Activated CD4-positive, alpha-beta T cell treated with anti-CD3 and anti-CD28 coated beads for 36 hours (primary cell): ENCODE measurements around the gene MAB21L3. TPM values are rescaled to one million over a fixed set of nuclear protein-coding genes. Genes with fewer than 3 reads are reported as not detected.
"Not testable (repeated sequence)": the region's sequence is repeated elsewhere in the genome, so short reads cannot be mapped to it uniquely, and the experiment has no call there.

Experiments
- ATAC-seq: fragments of 200-7000 bp; cut with Tn5 transposase; one replicate; pipeline ENCODE4 v1.10.0; 2021; ENCODE audit warnings: mild to moderate bottlenecking, moderate library complexity
- CTCF ChIA-PET: fragments of 350-600 bp; sonication (Branson Sonifier 250); formaldehyde crosslinking; loops from one replicate; lab custom pipeline; 2021; ENCODE audit warnings: antibody characterized with exemption; lab: Charles Lee
- POLR2A ChIA-PET: fragments of 350-600 bp; sonication (Branson Sonifier 250); formaldehyde crosslinking; loops from one replicate; lab custom pipeline; 2021; ENCODE audit warnings: antibody characterized with exemption, inconsistent platforms; lab: Charles Lee
- DNase-seq: peaks from one replicate; pipeline ENCODE4 v3.0.0-alpha.2; 2020
- H3K27ac Mint-ChIP-seq: one replicate; pipeline ENCODE4 v1.8.0; 2021; ENCODE audit warnings: mixed read lengths
- H3K27me3 Mint-ChIP-seq: one replicate; pipeline ENCODE4 v1.8.0; 2021; ENCODE audit warnings: mixed read lengths
- H3K36me3 Mint-ChIP-seq: one replicate; pipeline ENCODE4 v1.8.0; 2021; ENCODE audit warnings: low read depth, mixed read lengths
- H3K4me1 Mint-ChIP-seq: one replicate; pipeline ENCODE4 v1.8.0; 2021; ENCODE audit warnings: mixed read lengths
- H3K4me3 Mint-ChIP-seq: one replicate; pipeline ENCODE4 v1.8.0; 2021; ENCODE audit warnings: mild to moderate bottlenecking, moderate library complexity, mixed read lengths
- H3K9me3 Mint-ChIP-seq: one replicate; pipeline ENCODE4 v1.8.0; 2021; ENCODE audit warnings: low read depth, mixed read lengths
- intact Hi-C, 2 experiments: fragments of 100-400 bp; cut with DNase I in 1 of 2; cut with micrococcal nuclease in 1 of 2; formaldehyde crosslinking; loops; one replicate each; pipeline versions ENCODE4 v1.14.2 to v1.15.1; 2022 to 2024; cut with DNase I, micrococcal nuclease
- total RNA-seq, 2 experiments: library from RNA; stranded (reverse); gene quantifications; one replicate each; pipeline ENCODE4 v1.2.3, GENCODE V29; 2021

Gene MAB21L3
- total RNA-seq, 2 experiments from 2014 or later = not detected

- H3K9me3 Mint-ChIP-seq = peaks cover 5% of the 10 kb centered on the region
- ATAC-seq = no peak
- CTCF ChIA-PET = interaction anchor here (0.6 to 6.6 kb wide), 45 partner anchors 10 to 588 kb away, joined by 3 to 178 read pairs (median 6); partner anchors contain the start of gene MAB21L3
- H3K4me1 Mint-ChIP-seq = peaks cover 12% of the 10 kb centered on the region
- no peak overlapping the region for H3K27ac Mint-ChIP-seq
- H3K36me3 Mint-ChIP-seq = no peaks in the 10 kb centered on the region
- POLR2A ChIA-PET = interaction anchor here (0.6 to 0.9 kb wide), 3 partner anchors 11 to 710 kb away, joined by 3 to 4 read pairs (median 3); no protein-coding TSS in a partner anchor
- no peak for DNase-seq
- intact Hi-C loops = loop anchor here (1.0 to 5.0 kb wide), 7 partner anchors 11 to 915 kb away; partner anchors contain the start of gene CD58 (in 1 of the 2)
- H3K27me3 Mint-ChIP-seq = no peaks in the 10 kb centered on the region
- H3K4me3 Mint-ChIP-seq = no peak overlapping the region
Measured at GRCh38 chr1:116139592-116140134, 28.5 kb downstream of the MAB21L3 start.

GRCh38 chr1:116144151-116144550 is 33.0 kb downstream of the MAB21L3 start:
- no peak overlapping the region for H3K27ac Mint-ChIP-seq
- H3K9me3 Mint-ChIP-seq = peaks cover 5% of the 10 kb centered on the region
- no peaks in the 10 kb centered on the region for H3K36me3 Mint-ChIP-seq
- H3K4me3 Mint-ChIP-seq = no peak overlapping the region
- intact Hi-C loops = no loop called here
- ChIA-PET CTCF (interaction anchor here (6.6 kb wide), 1 partner anchor 341 kb away, joined by 178 read pairs; no protein-coding TSS in a partner anchor), POLR2A (no interaction called here)
- peaks cover 7% of the 10 kb centered on the region for H3K4me1 Mint-ChIP-seq
- H3K27me3 Mint-ChIP-seq = no peaks in the 10 kb centered on the region
- DNase-seq = no peak
- ATAC-seq = no peak

- H3K27me3 Mint-ChIP-seq, ATAC-seq, DNase-seq, H3K9me3 Mint-ChIP-seq, H3K36me3 Mint-ChIP-seq, H3K4me3 Mint-ChIP-seq, intact Hi-C loops, H3K27ac Mint-ChIP-seq: not testable (repeated sequence)
- CTCF ChIA-PET = interaction anchor here (0.7 to 8.5 kb wide), 7 partner anchors 7 to 353 kb away, joined by 3 to 60 read pairs (median 4); no protein-coding TSS in a partner anchor
- peaks cover 17% of the 10 kb centered on the region for H3K4me1 Mint-ChIP-seq
- POLR2A ChIA-PET = interaction anchor here (0.6 kb wide), 1 partner anchor 855 kb away, joined by 4 read pairs; the partner anchor contains the start of gene CD101
Measured at GRCh38 chr1:116146447-116147113, 35.4 kb downstream of the MAB21L3 start.

- no peaks in the 10 kb centered on the region for H3K36me3 Mint-ChIP-seq
- no peak overlapping the region for H3K27ac Mint-ChIP-seq
- intact Hi-C loops = no loop called here
- H3K4me1 Mint-ChIP-seq = peaks cover 20% of the 10 kb centered on the region
- ATAC-seq = no peak
- CTCF ChIA-PET = interaction anchor here (0.7 to 8.5 kb wide), 5 partner anchors 8 to 338 kb away, joined by 3 to 60 read pairs (median 3); no protein-coding TSS in a partner anchor
- no peak overlapping the region for H3K4me3 Mint-ChIP-seq
- no peak for DNase-seq
- POLR2A ChIA-PET = interaction anchor here (0.6 kb wide), 1 partner anchor 854 kb away, joined by 4 read pairs; the partner anchor contains the start of gene CD101
- H3K9me3 Mint-ChIP-seq = peaks cover 5% of the 10 kb centered on the region
- no peaks in the 10 kb centered on the region for H3K27me3 Mint-ChIP-seq
Measured at GRCh38 chr1:116147114-116147510, 35.9 kb downstream of the MAB21L3 start.

- H3K9me3 Mint-ChIP-seq = peaks cover 5% of the 10 kb centered on the region
- no peaks in the 10 kb centered on the region for H3K36me3 Mint-ChIP-seq
- H3K27me3 Mint-ChIP-seq = no peaks in the 10 kb centered on the region
- DNase-seq (no peak), ATAC-seq (no peak)
- no peak overlapping the region for H3K27ac Mint-ChIP-seq
- H3K4me1 Mint-ChIP-seq = peaks cover 20% of the 10 kb centered on the region
- no peak overlapping the region for H3K4me3 Mint-ChIP-seq
- POLR2A ChIA-PET = no interaction called here
- CTCF ChIA-PET = interaction anchor here (0.8 to 8.5 kb wide), 6 partner anchors 9 to 351 kb away, joined by 3 to 60 read pairs (median 4); no protein-coding TSS in a partner anchor
- intact Hi-C loops = no loop called here
Measured at GRCh38 chr1:116147972-116148371, 36.8 kb downstream of the MAB21L3 start.

GRCh38 chr1:116148967-116149366 is 37.8 kb downstream of the MAB21L3 start:
- H3K4me3 Mint-ChIP-seq = no peak overlapping the region
- no peak for ATAC-seq
- H3K4me1 Mint-ChIP-seq = peaks cover 20% of the 10 kb centered on the region
- no peak overlapping the region for H3K27ac Mint-ChIP-seq
- DNase-seq = no peak
- no peaks in the 10 kb centered on the region for H3K36me3 Mint-ChIP-seq
- peaks cover 4% of the 10 kb centered on the region for H3K9me3 Mint-ChIP-seq
- ChIA-PET CTCF (interaction anchor here (0.9 to 8.5 kb wide), 6 partner anchors 10 to 350 kb away, joined by 3 to 60 read pairs (median 5); no protein-coding TSS in a partner anchor), POLR2A (no interaction called here)
- intact Hi-C loops = no loop called here
- no peaks in the 10 kb centered on the region for H3K27me3 Mint-ChIP-seq

GRCh38 chr1:116150368-116150767 is 39.2 kb downstream of the MAB21L3 start:
- no peak overlapping the region for H3K27ac Mint-ChIP-seq
- DNase-seq (no peak), ATAC-seq (no peak)
- H3K27me3 Mint-ChIP-seq = peaks cover 4% of the 10 kb centered on the region
- ChIA-PET CTCF (interaction anchor here (0.6 to 8.5 kb wide), 13 partner anchors 11 to 350 kb away, joined by 3 to 60 read pairs (median 4); no protein-coding TSS in a partner anchor), POLR2A (interaction anchor here (1.3 kb wide), 1 partner anchor 11 kb away, joined by 3 read pairs; no protein-coding TSS in a partner anchor)
- no peak overlapping the region for H3K4me3 Mint-ChIP-seq
- H3K9me3 Mint-ChIP-seq = no peaks in the 10 kb centered on the region
- H3K4me1 Mint-ChIP-seq = peaks cover 20% of the 10 kb centered on the region
- no peaks in the 10 kb centered on the region for H3K36me3 Mint-ChIP-seq
- intact Hi-C loops = no loop called here

GRCh38 chr1:116151739-116152576 is 40.8 kb downstream of the MAB21L3 start:
- ChIA-PET CTCF (interaction anchor here (0.6 to 8.5 kb wide), 11 partner anchors 9 to 352 kb away, joined by 3 to 60 read pairs (median 3); no protein-coding TSS in a partner anchor), POLR2A (no interaction called here)
- Mint-ChIP-seq H3K27me3 (peaks cover 4% of the 10 kb centered on the region), H3K9me3 (peaks cover 1% of the 10 kb centered on the region), H3K4me3 (peak overlapping the region; percentile 49), H3K36me3 (no peaks in the 10 kb centered on the region), H3K27ac (peak overlapping the region; percentile 70), H3K4me1 (peaks cover 18% of the 10 kb centered on the region)
- ATAC-seq (peak; percentile 98), DNase-seq (peak; percentile 87)
- intact Hi-C loops = loop anchor here (1.0 to 2.0 kb wide), 5 partner anchors 16 to 333 kb away; partner anchors contain the start of gene ATP1A1 (in 1 of the 2)

GRCh38 chr1:116152577-116152943 is 41.4 kb downstream of the MAB21L3 start:
- no peak for DNase-seq
- ChIA-PET POLR2A (no interaction called here), CTCF (interaction anchor here (0.6 to 8.5 kb wide), 10 partner anchors 9 to 352 kb away, joined by 3 to 60 read pairs (median 4); no protein-coding TSS in a partner anchor)
- Mint-ChIP-seq H3K4me3 (no peak overlapping the region), H3K9me3 (peaks cover 5% of the 10 kb centered on the region), H3K27me3 (peaks cover 4% of the 10 kb centered on the region), H3K4me1 (peaks cover 18% of the 10 kb centered on the region), H3K27ac (no peak overlapping the region), H3K36me3 (no peaks in the 10 kb centered on the region)
- no peak for ATAC-seq
- intact Hi-C loops = loop anchor here (1.0 to 2.0 kb wide), 5 partner anchors 16 to 333 kb away; partner anchors contain the start of gene ATP1A1 (in 1 of the 2)

- Mint-ChIP-seq H3K9me3 (peaks cover 5% of the 10 kb centered on the region), H3K36me3 (peaks cover 1% of the 10 kb centered on the region), H3K27ac (no peak overlapping the region), H3K4me3 (no peak overlapping the region), H3K27me3 (peaks cover 4% of the 10 kb centered on the region), H3K4me1 (peaks cover 18% of the 10 kb centered on the region)
- ATAC-seq = no peak
- intact Hi-C loops = loop anchor here (1.0 to 2.0 kb wide), 5 partner anchors 15 to 332 kb away; partner anchors contain the start of gene ATP1A1 (in 1 of the 2)
- ChIA-PET CTCF (interaction anchor here (0.8 to 8.5 kb wide), 7 partner anchors 12 to 441 kb away, joined by 3 to 60 read pairs (median 9); no protein-coding TSS in a partner anchor), POLR2A (no interaction called here)
- DNase-seq = no peak
Measured at GRCh38 chr1:116152950-116153691, 41.9 kb downstream of the MAB21L3 start.
